ENCODE results near the gene ANKRD53.

Gene ANKRD53

DNA sequence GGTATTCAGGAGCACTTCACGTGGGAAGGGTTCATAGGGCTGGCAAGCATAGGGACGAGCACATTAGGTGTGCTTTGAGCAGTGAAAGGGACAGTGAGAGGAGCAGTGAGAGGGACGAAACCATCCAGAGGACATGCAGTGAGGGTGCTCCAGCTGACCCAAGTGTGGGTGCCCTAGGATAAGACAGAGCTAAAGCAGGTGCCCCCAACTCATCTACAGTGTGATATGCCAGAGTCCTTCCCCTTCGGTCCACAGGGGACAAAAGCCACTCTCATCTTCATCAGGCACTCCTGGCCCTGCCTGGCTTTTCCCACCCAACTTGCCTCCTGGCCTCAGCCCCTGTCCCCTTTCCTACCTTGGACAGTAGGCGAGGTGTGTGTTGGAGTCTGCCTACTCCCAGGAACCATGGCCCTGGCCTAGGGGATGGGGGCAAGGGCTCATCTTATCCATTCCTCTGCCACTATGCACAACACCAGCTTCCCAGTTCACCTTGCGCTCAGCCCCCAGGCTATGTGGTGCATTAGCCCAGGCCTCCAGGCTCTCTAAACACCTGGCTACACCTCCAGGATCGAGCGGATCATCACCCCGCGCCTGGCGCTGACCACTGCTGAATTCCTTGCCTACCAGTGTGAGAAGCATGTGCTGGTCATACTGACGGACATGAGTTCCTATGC lies 16.1 kb upstream of the ANKRD53 start:
- H3K4me1 ChIP-seq (ENCODE audit: control insufficient read depth in 1 of 2, insufficient read depth in 2 of 2, low read length in 2 of 2): peaks cover 0 to 12% of the 10 kb centered on the region in 2 donors
- H3K4me3 ChIP-seq (ENCODE audit: low read depth in 1 of 2, low read length in 2 of 2): no peak overlapping the region
- H3K27me3 ChIP-seq (ENCODE audit: low read depth, low read length): peaks cover 6% of the 10 kb centered on the region
- H3K27ac ChIP-seq (ENCODE audit: low read length): no peak overlapping the region
- H3K9me3 ChIP-seq (ENCODE audit: control insufficient read depth in 1 of 2, low read length in 2 of 2): no peaks in the 10 kb centered on the region
- H3K36me3 ChIP-seq (ENCODE audit: control insufficient read depth in 1 of 2, insufficient read depth in 2 of 2, low read length in 2 of 2): no peaks in the 10 kb centered on the region

DNA sequence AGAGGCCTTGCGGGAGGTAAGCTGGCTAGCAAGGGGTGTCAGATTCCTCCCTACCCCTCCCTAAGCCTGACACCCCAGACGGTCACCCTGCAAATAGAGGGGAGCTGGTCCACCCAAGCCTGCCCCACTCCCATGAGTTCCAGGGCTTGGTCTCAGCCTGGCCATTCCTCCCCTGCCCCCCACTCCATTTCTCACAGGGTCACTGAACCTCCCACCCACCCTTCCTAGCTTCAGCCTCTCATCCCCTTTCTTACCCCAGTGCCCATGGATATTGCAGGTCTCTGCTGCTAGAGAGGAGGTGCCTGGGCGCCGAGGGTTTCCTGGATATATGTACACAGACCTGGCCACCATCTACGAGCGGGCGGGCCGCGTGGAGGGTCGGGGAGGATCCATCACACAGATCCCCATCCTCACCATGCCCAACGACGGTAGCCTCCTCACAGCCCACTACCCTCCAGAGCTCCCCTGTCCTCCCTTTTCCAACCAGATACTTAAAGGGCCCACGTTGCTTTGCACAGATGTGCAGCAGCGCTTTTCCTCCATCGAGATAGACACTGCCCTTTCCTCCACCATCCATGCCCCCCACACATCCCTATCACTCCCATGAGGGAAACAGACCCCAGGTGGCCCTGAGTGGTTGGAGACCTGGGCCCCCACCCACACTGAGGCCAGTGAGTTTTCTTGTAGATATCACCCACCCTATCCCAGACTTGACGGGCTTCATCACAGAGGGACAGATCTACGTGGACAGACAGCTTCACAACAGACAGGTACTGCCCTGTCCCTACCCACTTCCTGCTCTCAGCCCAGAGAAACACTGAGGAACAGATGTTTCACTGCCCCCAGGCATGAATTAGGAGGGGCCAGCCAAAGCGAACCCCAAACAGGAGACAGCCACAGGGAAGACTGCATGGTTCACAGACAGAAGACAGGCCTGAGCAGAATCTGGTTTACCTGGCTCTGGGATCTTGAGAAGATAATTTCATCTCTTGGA lies 15.2 kb upstream of the ANKRD53 start:
- Histone ChIP-seq H3K27me3 (ENCODE audit: low read depth, low read length) (peaks cover 6% of the 10 kb centered on the region), H3K4me1 (ENCODE audit: control insufficient read depth in 1 of 2, insufficient read depth in 2 of 2, low read length in 2 of 2) (peaks cover 0 to 12% of the 10 kb centered on the region in 2 donors), H3K4me3 (ENCODE audit: low read depth in 1 of 2, low read length in 2 of 2) (no peak overlapping the region), H3K9me3 (ENCODE audit: control insufficient read depth in 1 of 2, low read length in 2 of 2) (no peaks in the 10 kb centered on the region), H3K36me3 (ENCODE audit: control insufficient read depth in 1 of 2, insufficient read depth in 2 of 2, low read length in 2 of 2) (no peaks in the 10 kb centered on the region), H3K27ac (ENCODE audit: low read length) (no peak overlapping the region)

DNA sequence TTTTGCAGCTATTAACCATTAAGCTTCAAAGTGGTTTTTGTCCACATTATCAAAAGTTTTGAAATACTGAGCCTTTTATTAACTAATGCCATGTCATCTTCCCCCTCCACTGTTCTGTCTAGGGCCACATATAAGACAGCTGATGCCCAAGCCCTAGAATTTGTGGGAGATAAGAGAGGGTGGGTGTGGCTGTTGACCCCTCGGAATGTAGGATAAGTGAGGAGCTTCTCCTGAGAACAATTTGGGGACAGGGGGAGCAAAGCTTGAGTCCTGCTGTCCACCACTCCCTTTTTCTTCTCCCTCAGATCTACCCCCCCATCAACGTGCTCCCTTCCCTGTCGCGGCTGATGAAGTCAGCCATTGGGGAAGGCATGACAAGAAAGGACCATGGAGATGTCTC lies 14.3 kb upstream of the ANKRD53 start:
- Histone ChIP-seq H3K4me3 (ENCODE audit: low read depth in 1 of 2, low read length in 2 of 2) (no peak overlapping the region), H3K36me3 (ENCODE audit: control insufficient read depth in 1 of 2, insufficient read depth in 2 of 2, low read length in 2 of 2) (no peaks in the 10 kb centered on the region), H3K27me3 (ENCODE audit: low read depth, low read length) (peaks cover 6% of the 10 kb centered on the region), H3K4me1 (ENCODE audit: control insufficient read depth in 1 of 2, insufficient read depth in 2 of 2, low read length in 2 of 2) (peaks cover 0 to 12% of the 10 kb centered on the region in 2 donors), H3K27ac (ENCODE audit: low read length) (no peak overlapping the region), H3K9me3 (ENCODE audit: control insufficient read depth in 1 of 2, low read length in 2 of 2) (no peaks in the 10 kb centered on the region)

DNA sequence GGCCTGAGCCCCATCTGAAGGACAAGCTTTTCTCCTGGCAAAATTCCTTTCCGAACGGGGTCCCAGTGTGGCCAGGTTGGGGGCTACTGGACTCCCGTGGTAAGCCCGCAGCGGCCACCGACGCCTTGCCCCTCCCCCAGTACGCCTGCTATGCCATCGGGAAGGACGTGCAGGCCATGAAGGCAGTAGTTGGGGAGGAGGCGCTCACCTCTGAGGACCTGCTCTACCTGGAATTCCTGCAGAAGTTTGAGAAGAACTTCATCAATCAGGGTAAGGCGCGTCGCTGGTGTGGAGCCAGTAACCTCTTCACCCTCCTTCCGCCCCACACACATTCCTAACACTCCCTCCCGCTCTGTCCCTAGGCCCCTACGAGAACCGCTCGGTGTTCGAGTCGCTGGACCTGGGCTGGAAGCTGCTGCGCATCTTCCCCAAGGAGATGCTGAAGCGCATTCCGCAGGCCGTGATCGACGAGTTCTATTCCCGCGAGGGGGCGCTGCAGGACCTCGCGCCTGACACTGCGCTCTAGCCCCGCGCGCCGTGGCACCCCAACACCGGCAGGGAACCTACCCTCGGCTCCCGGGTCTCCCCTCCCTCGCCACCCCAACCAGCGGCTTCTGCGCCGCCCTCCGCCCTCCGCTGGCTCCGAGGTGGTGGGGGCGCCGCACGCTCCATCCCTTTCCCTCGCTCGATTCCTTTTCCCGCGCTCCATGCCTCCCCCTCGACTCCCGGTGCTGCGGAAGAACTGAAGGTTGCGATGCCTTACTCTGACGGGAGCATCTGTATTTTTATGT lies 13.6 kb upstream of the ANKRD53 start:
- no peaks in the 10 kb centered on the region for H3K9me3 ChIP-seq (ENCODE audit: control insufficient read depth in 1 of 2, low read length in 2 of 2)
- H3K4me3 ChIP-seq (ENCODE audit: low read depth in 1 of 2, low read length in 2 of 2): peak overlapping the region; percentile 44 to 64
- H3K27me3 ChIP-seq (ENCODE audit: low read depth, low read length): peaks cover 6% of the 10 kb centered on the region
- no peak overlapping the region for H3K27ac ChIP-seq (ENCODE audit: low read length)
- H3K4me1 ChIP-seq (ENCODE audit: control insufficient read depth in 1 of 2, insufficient read depth in 2 of 2, low read length in 2 of 2): peaks cover 0 to 12% of the 10 kb centered on the region in 2 donors
- H3K36me3 ChIP-seq (ENCODE audit: control insufficient read depth in 1 of 2, insufficient read depth in 2 of 2, low read length in 2 of 2): no peaks in the 10 kb centered on the region

DNA sequence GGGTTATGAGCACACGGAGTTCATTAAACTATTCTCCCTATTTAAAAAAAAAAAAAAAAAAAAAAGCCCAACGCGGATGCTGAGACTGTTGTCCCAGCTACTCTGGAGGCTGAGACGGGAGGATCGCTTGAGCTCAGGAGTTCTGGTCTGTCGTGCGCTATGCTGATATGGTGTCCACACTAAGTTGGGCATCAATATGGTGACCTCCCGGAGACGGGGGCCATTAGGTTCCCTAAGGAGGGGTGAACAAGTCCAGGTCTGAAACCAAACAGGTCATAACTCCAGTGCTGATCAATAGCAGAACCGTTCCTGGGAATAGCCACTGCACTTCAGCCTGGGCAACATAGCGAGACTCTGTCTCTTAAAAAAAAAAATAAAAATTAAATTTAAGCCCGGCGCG lies 12.9 kb upstream of the ANKRD53 start:
- Histone ChIP-seq H3K4me1 (ENCODE audit: control insufficient read depth in 1 of 2, insufficient read depth in 2 of 2, low read length in 2 of 2) (peaks cover 0 to 12% of the 10 kb centered on the region in 2 donors), H3K4me3 (ENCODE audit: low read depth in 1 of 2, low read length in 2 of 2) (peak overlapping the region; percentile 44 to 64), H3K36me3 (ENCODE audit: control insufficient read depth in 1 of 2, insufficient read depth in 2 of 2, low read length in 2 of 2) (no peaks in the 10 kb centered on the region), H3K9me3 (ENCODE audit: control insufficient read depth in 1 of 2, low read length in 2 of 2) (no peaks in the 10 kb centered on the region), H3K27me3 (ENCODE audit: low read depth, low read length) (peaks cover 6% of the 10 kb centered on the region), H3K27ac (ENCODE audit: low read length) (no peak overlapping the region)

DNA sequence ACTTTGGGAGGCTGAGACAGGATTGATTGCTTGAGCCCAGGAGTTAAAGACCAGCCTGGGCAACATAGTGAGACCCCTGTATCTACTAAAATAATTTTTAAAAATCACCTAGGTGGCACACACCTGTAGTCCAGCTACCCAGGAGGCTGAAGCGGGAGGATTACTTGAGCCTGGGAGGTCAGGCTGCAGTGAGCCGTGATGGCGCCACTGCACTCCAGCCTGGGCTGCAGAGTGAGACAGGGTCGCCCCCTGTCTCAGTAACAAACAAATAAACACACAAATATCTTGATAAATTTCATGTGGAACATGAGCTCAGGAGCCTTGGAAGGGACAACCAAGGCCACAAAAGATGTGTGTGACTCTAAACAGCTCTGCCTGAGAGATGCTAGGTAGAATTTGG lies 11.7 kb upstream of the ANKRD53 start:
- no peaks in the 10 kb centered on the region for H3K36me3 ChIP-seq (ENCODE audit: control insufficient read depth in 1 of 2, insufficient read depth in 2 of 2, low read length in 2 of 2)
- no peak overlapping the region for H3K27ac ChIP-seq (ENCODE audit: low read length)
- no peaks in the 10 kb centered on the region for H3K9me3 ChIP-seq (ENCODE audit: control insufficient read depth in 1 of 2, low read length in 2 of 2)
- peaks cover 0 to 12% of the 10 kb centered on the region in 2 donors for H3K4me1 ChIP-seq (ENCODE audit: control insufficient read depth in 1 of 2, insufficient read depth in 2 of 2, low read length in 2 of 2)
- H3K4me3 ChIP-seq (ENCODE audit: low read depth in 1 of 2, low read length in 2 of 2): no peak overlapping the region
- H3K27me3 ChIP-seq (ENCODE audit: low read depth, low read length): peaks cover 6% of the 10 kb centered on the region

DNA sequence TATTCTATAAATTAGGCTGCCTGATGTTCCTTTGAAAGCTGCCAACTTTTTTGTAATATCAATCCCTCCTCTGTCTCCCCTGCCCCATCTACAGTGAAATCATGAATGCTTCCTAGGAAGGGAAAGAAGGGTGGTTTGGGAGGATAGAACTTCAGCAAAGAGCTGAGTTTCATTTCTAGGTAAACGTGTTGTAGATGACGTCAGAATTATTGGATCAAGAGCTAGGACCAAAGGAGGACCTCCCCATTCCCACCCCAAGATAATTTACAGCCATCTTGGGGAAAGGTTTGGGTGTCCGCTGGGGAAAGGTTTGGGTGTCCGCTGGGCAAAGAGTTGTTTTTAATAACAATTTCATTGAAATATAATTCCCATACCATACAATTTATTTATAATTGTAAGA lies 11.2 kb upstream of the ANKRD53 start:
- H3K9me3 ChIP-seq (ENCODE audit: control insufficient read depth in 1 of 2, low read length in 2 of 2): no peaks in the 10 kb centered on the region
- no peaks in the 10 kb centered on the region for H3K36me3 ChIP-seq (ENCODE audit: control insufficient read depth in 1 of 2, insufficient read depth in 2 of 2, low read length in 2 of 2)
- H3K4me1 ChIP-seq (ENCODE audit: control insufficient read depth in 1 of 2, insufficient read depth in 2 of 2, low read length in 2 of 2): peaks cover 0 to 12% of the 10 kb centered on the region in 2 donors
- H3K27me3 ChIP-seq (ENCODE audit: low read depth, low read length): peaks cover 6% of the 10 kb centered on the region
- H3K27ac ChIP-seq (ENCODE audit: low read length): no peak overlapping the region
- no peak overlapping the region for H3K4me3 ChIP-seq (ENCODE audit: low read depth in 1 of 2, low read length in 2 of 2)

DNA sequence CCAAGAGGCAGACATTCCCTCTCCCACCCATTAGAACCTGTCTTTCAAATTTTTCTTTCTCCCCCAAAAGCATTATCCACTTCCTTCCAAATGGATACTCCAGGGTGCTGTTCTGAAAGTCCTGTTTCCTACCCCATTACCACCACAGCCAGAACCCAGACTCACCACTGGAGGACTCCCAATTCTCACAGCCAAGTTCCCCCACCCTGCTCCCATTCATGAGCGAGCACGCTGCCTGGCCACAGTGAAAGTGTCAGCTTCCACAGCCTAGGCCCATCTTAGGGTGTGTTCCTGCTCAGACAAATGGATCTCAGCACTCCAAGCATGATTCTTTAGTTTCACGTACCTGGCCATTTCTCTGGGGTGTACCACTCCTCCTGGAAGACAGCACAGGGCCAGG lies 3.8 kb upstream of the ANKRD53 start:
- Histone ChIP-seq H3K4me1 (ENCODE audit: control insufficient read depth in 1 of 2, insufficient read depth in 2 of 2, low read length in 2 of 2) (peaks cover 0 to 9% of the 10 kb centered on the region in 2 donors), H3K36me3 (ENCODE audit: control insufficient read depth in 1 of 2, insufficient read depth in 2 of 2, low read length in 2 of 2) (no peaks in the 10 kb centered on the region), H3K27me3 (ENCODE audit: low read depth, low read length) (no peaks in the 10 kb centered on the region), H3K4me3 (ENCODE audit: low read depth in 1 of 2, low read length in 2 of 2) (no peak overlapping the region), H3K9me3 (ENCODE audit: control insufficient read depth in 1 of 2, low read length in 2 of 2) (no peaks in the 10 kb centered on the region), H3K27ac (ENCODE audit: low read length) (no peak overlapping the region)

DNA sequence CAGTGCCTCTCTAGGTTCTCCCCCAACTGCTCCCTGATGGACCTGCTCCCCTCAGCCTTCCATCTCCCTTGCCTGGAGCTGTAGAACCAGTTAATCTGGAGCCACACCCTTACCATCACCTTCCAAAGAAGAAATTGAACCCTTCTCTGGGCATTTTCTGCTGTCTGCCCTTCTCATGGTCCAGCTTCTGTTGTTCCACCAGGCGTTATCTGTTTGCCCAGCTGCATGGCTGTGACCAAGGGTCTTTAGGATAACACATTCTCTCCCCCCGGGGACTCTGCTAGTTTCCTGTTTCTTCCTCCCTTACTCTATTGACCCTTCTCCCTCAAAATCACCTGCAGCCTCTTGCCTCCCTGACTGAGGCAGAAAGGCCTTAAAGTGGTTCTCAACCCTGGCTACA lies 3.2 kb upstream of the ANKRD53 start:
- no peaks in the 10 kb centered on the region for H3K36me3 ChIP-seq (ENCODE audit: control insufficient read depth in 1 of 2, insufficient read depth in 2 of 2, low read length in 2 of 2)
- H3K27me3 ChIP-seq (ENCODE audit: low read depth, low read length): no peaks in the 10 kb centered on the region
- H3K4me3 ChIP-seq (ENCODE audit: low read depth in 1 of 2, low read length in 2 of 2): no peak overlapping the region
- H3K4me1 ChIP-seq (ENCODE audit: control insufficient read depth in 1 of 2, insufficient read depth in 2 of 2, low read length in 2 of 2): peaks cover 0 to 9% of the 10 kb centered on the region in 2 donors
- no peak overlapping the region for H3K27ac ChIP-seq (ENCODE audit: low read length)
- H3K9me3 ChIP-seq (ENCODE audit: control insufficient read depth in 1 of 2, low read length in 2 of 2): no peaks in the 10 kb centered on the region

DNA sequence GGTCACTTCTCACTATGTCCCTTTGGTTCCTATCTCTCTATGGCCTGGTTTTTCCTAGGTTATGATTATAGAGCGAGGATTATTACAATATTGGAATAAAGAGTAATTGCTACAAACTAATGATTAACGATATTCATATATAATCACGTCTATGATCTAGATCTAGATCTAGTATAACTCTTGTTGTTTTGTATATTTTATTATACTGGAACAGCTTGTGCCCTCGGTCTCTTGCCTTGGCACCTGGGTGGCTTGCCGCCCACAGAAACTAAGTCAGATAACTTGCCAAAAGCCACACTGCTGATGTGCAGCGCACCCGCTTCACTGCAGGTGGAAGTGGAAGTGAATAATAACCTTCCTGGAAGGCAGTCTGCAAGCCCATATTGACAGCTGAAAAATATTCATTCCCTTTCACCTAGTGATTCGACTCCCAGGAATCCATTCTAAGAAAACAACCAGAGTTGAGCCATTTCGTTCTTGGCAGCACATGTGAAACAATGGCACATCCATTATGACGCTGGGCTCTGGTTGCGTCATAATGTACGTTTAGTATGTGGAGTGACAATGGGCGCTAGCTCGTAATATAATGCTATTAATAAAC lies 725 bp upstream of the ANKRD53 start:
- Histone ChIP-seq H3K27me3 (ENCODE audit: low read depth, low read length) (no peaks in the 10 kb centered on the region), H3K9me3 (ENCODE audit: control insufficient read depth in 1 of 2, low read length in 2 of 2) (no peaks in the 10 kb centered on the region), H3K4me3 (ENCODE audit: low read depth in 1 of 2, low read length in 2 of 2) (peak overlapping the region; percentile 73 to 80), H3K36me3 (ENCODE audit: control insufficient read depth in 1 of 2, insufficient read depth in 2 of 2, low read length in 2 of 2) (no peaks in the 10 kb centered on the region), H3K4me1 (ENCODE audit: control insufficient read depth in 1 of 2, insufficient read depth in 2 of 2, low read length in 2 of 2) (peaks cover 0 to 9% of the 10 kb centered on the region in 2 donors), H3K27ac (ENCODE audit: low read length) (peak overlapping the region; percentile 79)

DNA sequence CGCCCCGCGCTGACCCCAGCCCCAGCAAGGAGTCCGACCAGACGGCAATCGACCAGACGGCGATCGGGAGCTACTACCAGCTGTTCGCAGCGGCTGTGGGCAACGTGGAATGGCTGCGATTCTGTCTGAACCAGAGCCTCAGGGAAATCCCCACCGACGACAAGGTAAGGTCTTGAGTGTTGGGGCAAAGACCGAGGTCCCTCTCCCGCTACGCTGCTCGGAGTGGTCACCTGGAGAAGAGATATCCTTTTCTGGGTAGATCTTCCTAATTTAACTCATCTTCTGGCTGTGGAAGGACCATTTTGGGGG lies 704 bp downstream of the ANKRD53 start:
- Histone ChIP-seq H3K27ac (ENCODE audit: low read length) (no peak overlapping the region), H3K4me3 (ENCODE audit: low read depth in 1 of 2, low read length in 2 of 2) (peak overlapping the region; percentile 18 to 73), H3K9me3 (ENCODE audit: control insufficient read depth in 1 of 2, low read length in 2 of 2) (no peaks in the 10 kb centered on the region), H3K36me3 (ENCODE audit: control insufficient read depth in 1 of 2, insufficient read depth in 2 of 2, low read length in 2 of 2) (no peaks in the 10 kb centered on the region), H3K27me3 (ENCODE audit: low read depth, low read length) (no peaks in the 10 kb centered on the region), H3K4me1 (ENCODE audit: control insufficient read depth in 1 of 2, insufficient read depth in 2 of 2, low read length in 2 of 2) (peaks cover 0 to 9% of the 10 kb centered on the region in 2 donors)

Measured in muscle layer of duodenum (tissue), 2 donors.